DOHH2 (cell line): ENCODE measurements around the gene A2M.

Experiments
- H3F3A ChIP-seq: fragments of 200-600 bp; sonication (generic), shearing (Covaris generic); 2 replicates; pipeline ENCODE4 v1.6.0; 2016; ENCODE audit warnings: antibody characterized with exemption, mild to moderate bottlenecking; ENCODE audit not compliant: control insufficient read depth, insufficient read depth
- H3K27ac ChIP-seq: fragments of 200-600 bp; sonication (generic); 2 replicates; pipeline ENCODE4 v1.5.1; 2014; ENCODE audit warnings: low read depth, mild to moderate bottlenecking, low read length, moderate library complexity
- H3K27me3 ChIP-seq: fragments of 200-600 bp; sonication (generic); 2 replicates; pipeline ENCODE4 v1.6.1; 2014; ENCODE audit warnings: mild to moderate bottlenecking, low read length, mixed read lengths; ENCODE audit not compliant: control insufficient read depth
- H3K36me3 ChIP-seq: fragments of 200-600 bp; sonication (generic); 2 replicates; pipeline ENCODE4 v1.6.1; 2014; ENCODE audit warnings: mild to moderate bottlenecking, low read length, moderate library complexity, mixed read lengths; ENCODE audit not compliant: control insufficient read depth
- H3K4me1 ChIP-seq: fragments of 200-600 bp; sonication (generic); 2 replicates; pipeline ENCODE4 v1.6.1; 2014; ENCODE audit warnings: mild to moderate bottlenecking, low read length, mixed read lengths; ENCODE audit not compliant: control insufficient read depth
- H3K4me2 ChIP-seq: fragments of 200-600 bp; sonication (generic); 2 replicates; pipeline ENCODE4 v1.6.0; 2014; ENCODE audit warnings: mild to moderate bottlenecking, low read length, moderate library complexity
- H3K4me3 ChIP-seq: fragments of 200-600 bp; sonication (generic); 2 replicates; pipeline ENCODE4 v1.5.1; 2014; ENCODE audit warnings: mild to moderate bottlenecking, low read length, mixed read lengths
- H3K79me2 ChIP-seq: fragments of 200-600 bp; sonication (generic); 2 replicates; pipeline ENCODE4 v1.6.1; 2014; ENCODE audit warnings: mild to moderate bottlenecking, low read length, mixed read lengths; ENCODE audit not compliant: control insufficient read depth
- H3K9me2 ChIP-seq: fragments of 200-600 bp; sonication (generic); replicated peaks from 2 replicates; pipeline ENCODE4 v1.6.1; 2014; ENCODE audit warnings: mild to moderate bottlenecking, low read length, mixed read lengths; ENCODE audit not compliant: control insufficient read depth
- H3K9me3 ChIP-seq: fragments of 200-600 bp; sonication (generic); 2 replicates; pipeline ENCODE4 v1.6.1; 2014; ENCODE audit warnings: antibody characterized with exemption, low read length, mixed read lengths; ENCODE audit not compliant: control insufficient read depth, insufficient read depth
- H4K20me1 ChIP-seq: fragments of 200-600 bp; sonication (generic); 2 replicates; pipeline ENCODE4 v1.6.0; 2014; ENCODE audit warnings: low read depth, mild to moderate bottlenecking, antibody characterized with exemption, low read length, moderate library complexity; ENCODE audit not compliant: control insufficient read depth, insufficient read depth
- EZH2phosphoT487 ChIP-seq: fragments of 200-600 bp; sonication (generic); IDR thresholded peaks from 2 replicates; pipeline ENCODE4 v1.6.1; 2017; ENCODE audit warnings: borderline replicate concordance, mild to moderate bottlenecking, antibody characterized with exemption, low read length, moderate library complexity, mixed read lengths
- TF ChIP-seq, protein P1 (sequence below): fragments of 200-600 bp; sonication (generic); IDR thresholded peaks from one replicate; pipeline ENCODE4 v1.5.1; 2014; ENCODE audit warnings: antibody characterized with exemption, mild to moderate bottlenecking, low read depth, low read length; ENCODE audit not compliant: poor library complexity, severe bottlenecking

A2M gene

GRCh38 chr12:9124383-9125031 lies 8.8 kb upstream of the A2M start:
- no peak overlapping the region for H3K4me3 ChIP-seq
- H3K79me2 ChIP-seq: no peaks in the 10 kb centered on the region
- 0 out of 2 replicates have a peak, but pooled peaks cover 4% of the 10 kb centered on the region for H3K27me3 ChIP-seq
- TF ChIP-seq, protein P1, sequence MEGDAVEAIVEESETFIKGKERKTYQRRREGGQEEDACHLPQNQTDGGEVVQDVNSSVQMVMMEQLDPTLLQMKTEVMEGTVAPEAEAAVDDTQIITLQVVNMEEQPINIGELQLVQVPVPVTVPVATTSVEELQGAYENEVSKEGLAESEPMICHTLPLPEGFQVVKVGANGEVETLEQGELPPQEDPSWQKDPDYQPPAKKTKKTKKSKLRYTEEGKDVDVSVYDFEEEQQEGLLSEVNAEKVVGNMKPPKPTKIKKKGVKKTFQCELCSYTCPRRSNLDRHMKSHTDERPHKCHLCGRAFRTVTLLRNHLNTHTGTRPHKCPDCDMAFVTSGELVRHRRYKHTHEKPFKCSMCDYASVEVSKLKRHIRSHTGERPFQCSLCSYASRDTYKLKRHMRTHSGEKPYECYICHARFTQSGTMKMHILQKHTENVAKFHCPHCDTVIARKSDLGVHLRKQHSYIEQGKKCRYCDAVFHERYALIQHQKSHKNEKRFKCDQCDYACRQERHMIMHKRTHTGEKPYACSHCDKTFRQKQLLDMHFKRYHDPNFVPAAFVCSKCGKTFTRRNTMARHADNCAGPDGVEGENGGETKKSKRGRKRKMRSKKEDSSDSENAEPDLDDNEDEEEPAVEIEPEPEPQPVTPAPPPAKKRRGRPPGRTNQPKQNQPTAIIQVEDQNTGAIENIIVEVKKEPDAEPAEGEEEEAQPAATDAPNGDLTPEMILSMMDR: no peak
- no peak for TF ChIP-seq EZH2phosphoT487
- H3K27ac ChIP-seq: no peak overlapping the region
- H3K4me2 ChIP-seq: no peak overlapping the region
- no peaks in the 10 kb centered on the region for H3F3A ChIP-seq
- H3K36me3 ChIP-seq: no peaks in the 10 kb centered on the region
- no peaks in the 10 kb centered on the region for H3K9me2 ChIP-seq
- no peaks in the 10 kb centered on the region for H4K20me1 ChIP-seq
- H3K4me1 ChIP-seq: no peaks in the 10 kb centered on the region
- H3K9me3 ChIP-seq: no peaks in the 10 kb centered on the region

GRCh38 chr12:9123781-9124382 lies 8.2 kb upstream of the A2M start:
- Histone ChIP-seq H3K36me3 (no peaks in the 10 kb centered on the region), H3K9me2 (no peaks in the 10 kb centered on the region), H4K20me1 (no peaks in the 10 kb centered on the region), H3K9me3 (no peaks in the 10 kb centered on the region), H3K4me3 (no peak overlapping the region), H3K4me2 (no peak overlapping the region), H3K27me3 (0 out of 2 replicates have a peak, but pooled peaks cover 5% of the 10 kb centered on the region), H3K4me1 (no peaks in the 10 kb centered on the region), H3K27ac (no peak overlapping the region), H3F3A (no peaks in the 10 kb centered on the region), H3K79me2 (no peaks in the 10 kb centered on the region)
- TF ChIP-seq, protein P1: no peak
- TF ChIP-seq EZH2phosphoT487: no peak

DNA sequence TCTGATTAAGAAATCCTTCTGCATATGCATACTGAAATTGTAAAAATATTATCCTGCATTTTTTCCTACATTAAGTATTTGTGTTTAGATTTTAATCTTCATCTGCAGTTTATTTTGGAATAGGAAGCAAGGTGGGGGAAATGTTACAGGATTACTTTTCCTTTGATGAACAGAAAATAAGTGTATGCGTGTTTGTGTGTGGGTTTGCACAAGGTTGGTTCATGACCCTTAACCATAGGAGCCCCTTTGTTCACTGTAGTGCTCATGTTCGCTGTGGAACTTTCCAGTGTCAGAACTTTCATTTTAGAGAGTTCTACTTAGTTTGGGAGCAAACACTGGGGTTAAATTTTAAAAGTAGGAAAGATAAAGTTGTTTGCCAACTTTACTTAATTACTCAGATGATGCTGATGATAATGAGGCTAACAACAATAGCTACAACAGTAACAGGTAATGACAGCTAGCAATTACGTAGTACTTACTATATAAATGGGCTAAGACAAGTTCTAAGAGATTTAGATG lies 6.4 kb upstream of the A2M start:
- Histone ChIP-seq H3K4me3 (no peak overlapping the region), H3K27me3 (peaks cover 13% of the 10 kb centered on the region), H3K4me2 (no peak overlapping the region), H3K27ac (no peak overlapping the region), H3K36me3 (no peaks in the 10 kb centered on the region), H3K9me2 (no peaks in the 10 kb centered on the region), H3K4me1 (no peaks in the 10 kb centered on the region), H3F3A (no peaks in the 10 kb centered on the region), H3K79me2 (no peaks in the 10 kb centered on the region), H4K20me1 (no peaks in the 10 kb centered on the region), H3K9me3 (no peaks in the 10 kb centered on the region)
- TF ChIP-seq EZH2phosphoT487: no peak
- TF ChIP-seq, protein P1: no peak
